Gastrocnemius medialis (tissue), 4 donors: ENCODE data around the gene ASPRV1. TPM values are rescaled to one million over a fixed set of nuclear protein-coding genes. Genes with fewer than 3 reads are reported as not detected.

Source experiments
- ATAC-seq, 2 donors: fragments of 150-250 bp; one replicate each; pipeline ENCODE4 v1.9.1; 2016
- DNase-seq, 2 donors: peaks; one replicate each; pipeline ENCODE4 v3.0.0-alpha.2; 2019
- H3K27ac ChIP-seq, 4 donors: fragments of 200-600 bp; sonication (generic); 1 replicate in 1 of 4; 2 replicates in 3 of 4; pipeline ENCODE4 v1.5.1; 2016 to 2018; ENCODE audit warnings: mild to moderate bottlenecking in 2 of 4, moderate library complexity in 1 of 4
- H3K27me3 ChIP-seq, 3 donors: fragments of 200-600 bp; sonication (generic) in 2 of 3; 1 replicate in 1 of 3; 2 replicates in 2 of 3; pipeline versions ENCODE4 v1.5.1 to v1.6.0; 2016 to 2019; ENCODE audit warnings: mild to moderate bottlenecking in 1 of 3, moderate library complexity in 1 of 3
- H3K36me3 ChIP-seq, 2 donors: fragments of 200-600 bp; sonication (generic) in 1 of 2; one replicate each; pipeline ENCODE4 v1.5.1; 2017 to 2018
- H3K4me1 ChIP-seq, 2 donors: fragments of 200-600 bp; sonication (generic) in 1 of 2; one replicate each; pipeline ENCODE4 v1.5.1; 2016 to 2017; ENCODE audit warnings: mild to moderate bottlenecking in 2 of 2
- H3K4me3 ChIP-seq, 4 donors: fragments of 200-600 bp; sonication (generic) in 3 of 4; 1 replicate in 1 of 4; 2 replicates in 3 of 4; pipeline ENCODE4 v1.5.1; 2016 to 2019; ENCODE audit warnings: mild to moderate bottlenecking in 2 of 4
- H3K9me3 ChIP-seq, 3 donors: fragments of 200-600 bp; sonication (generic) in 2 of 3; 1 replicate in 1 of 3; 2 replicates in 2 of 3; pipeline ENCODE4 v1.5.1; 2016 to 2019
- POLR2A ChIP-seq, 2 donors: fragments of 450-650 bp; IDR thresholded peaks; one replicate each; pipeline ENCODE4 v1.6.1; 2017; ENCODE audit warnings: antibody characterized with exemption in 2 of 2, mild to moderate bottlenecking in 2 of 2, moderate library complexity in 2 of 2
- in situ Hi-C, 4 donors: fragments of 200-750 bp; cut with MboI; loops; one replicate each; pipeline versions ENCODE4 v1.15.0 to v1.8.0; 2017; ENCODE audit warnings: low sequenced_read_pairs in 4 of 4
- intact Hi-C: fragments of 100-400 bp; cut with DNase I; formaldehyde crosslinking; loops from one replicate; pipeline ENCODE4 v1.15.1; 2023; ENCODE audit warnings: low total_unique reads
- total RNA-seq, 4 donors: library from RNA; depleted of rRNA; stranded (reverse); fragments of >200 nt; gene quantifications; one replicate each; pipeline versions ENCODE4 v1.1.0 to v1.2.3, GENCODE V29; 2016
- TF ChIP-seq, protein P1 (sequence below), 5 experiments: fragments of 450-650 bp in 3 of 5; fragments of 200-600 bp in 2 of 5; sonication (generic) in 2 of 5; IDR thresholded peaks in 4 of 5; conservative IDR thresholded peaks in 1 of 5; 1 replicate in 4 of 5; 2 replicates in 1 of 5; pipeline ENCODE4 v1.5.1; 2016 to 2019; ENCODE audit warnings: antibody characterized with exemption in 5 of 5, mild to moderate bottlenecking in 3 of 5, moderate library complexity in 3 of 5

The ASPRV1 gene
- total RNA-seq, 4 donors from 2014 or later: 0.39 to 3.1 (median 0.61) TPM

DNA sequence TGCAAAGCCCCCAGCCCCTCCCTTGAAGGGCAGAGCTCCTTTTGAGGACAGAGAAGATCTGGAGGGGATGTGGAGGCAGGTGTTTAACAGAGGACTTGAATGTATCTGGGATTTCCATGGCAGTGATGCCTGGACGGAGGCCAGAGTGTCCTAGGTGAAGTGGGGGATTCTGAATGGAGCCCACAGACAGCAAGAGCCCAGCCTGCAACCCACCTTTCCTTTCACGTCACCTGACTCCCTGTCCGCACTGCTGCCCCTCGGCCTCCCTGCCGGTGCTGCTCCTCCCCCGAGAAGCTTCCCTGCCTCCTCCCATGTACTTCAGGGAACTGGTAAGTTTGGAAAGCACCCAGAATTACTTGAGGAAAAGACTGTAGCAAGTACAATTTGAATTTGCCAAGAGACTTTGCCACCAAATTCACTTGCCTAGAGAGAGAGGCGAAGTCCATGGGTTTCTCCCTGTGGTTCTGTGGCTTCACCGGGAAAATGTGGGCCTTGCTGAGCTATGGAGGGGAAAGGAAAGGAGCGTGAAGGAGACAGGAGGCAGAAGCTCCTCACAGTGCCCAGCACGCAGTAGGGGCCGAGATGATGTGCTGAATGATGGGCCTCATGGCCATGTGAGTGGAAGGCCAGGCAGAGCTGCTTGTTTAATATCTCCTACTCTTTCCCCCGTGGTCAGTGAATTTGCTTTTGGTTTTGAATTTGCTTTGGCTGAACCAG is 13.9 kb upstream of the ASPRV1 start:
- TF ChIP-seq, protein P1, sequence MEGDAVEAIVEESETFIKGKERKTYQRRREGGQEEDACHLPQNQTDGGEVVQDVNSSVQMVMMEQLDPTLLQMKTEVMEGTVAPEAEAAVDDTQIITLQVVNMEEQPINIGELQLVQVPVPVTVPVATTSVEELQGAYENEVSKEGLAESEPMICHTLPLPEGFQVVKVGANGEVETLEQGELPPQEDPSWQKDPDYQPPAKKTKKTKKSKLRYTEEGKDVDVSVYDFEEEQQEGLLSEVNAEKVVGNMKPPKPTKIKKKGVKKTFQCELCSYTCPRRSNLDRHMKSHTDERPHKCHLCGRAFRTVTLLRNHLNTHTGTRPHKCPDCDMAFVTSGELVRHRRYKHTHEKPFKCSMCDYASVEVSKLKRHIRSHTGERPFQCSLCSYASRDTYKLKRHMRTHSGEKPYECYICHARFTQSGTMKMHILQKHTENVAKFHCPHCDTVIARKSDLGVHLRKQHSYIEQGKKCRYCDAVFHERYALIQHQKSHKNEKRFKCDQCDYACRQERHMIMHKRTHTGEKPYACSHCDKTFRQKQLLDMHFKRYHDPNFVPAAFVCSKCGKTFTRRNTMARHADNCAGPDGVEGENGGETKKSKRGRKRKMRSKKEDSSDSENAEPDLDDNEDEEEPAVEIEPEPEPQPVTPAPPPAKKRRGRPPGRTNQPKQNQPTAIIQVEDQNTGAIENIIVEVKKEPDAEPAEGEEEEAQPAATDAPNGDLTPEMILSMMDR (IDR thresholded peaks at IDR 0.05 in 4 of 5, conservative IDR thresholded peaks at IDR 0.05 in 1 of 5): no peak
- TF ChIP-seq POLR2A (IDR thresholded peaks at IDR 0.05): no peak
- no peaks in the 10 kb centered on the region for H3K9me3 ChIP-seq
- DNase-seq (no peak), ATAC-seq (no peak)
- in situ Hi-C loops (no loop called here), intact Hi-C loops (no loop called here)
- no peaks in the 10 kb centered on the region for H3K4me1 ChIP-seq
- H3K27ac ChIP-seq: no peak overlapping the region
- no peak overlapping the region for H3K4me3 ChIP-seq
- no peaks in the 10 kb centered on the region for H3K36me3 ChIP-seq
- no peaks in the 10 kb centered on the region for H3K27me3 ChIP-seq

DNA sequence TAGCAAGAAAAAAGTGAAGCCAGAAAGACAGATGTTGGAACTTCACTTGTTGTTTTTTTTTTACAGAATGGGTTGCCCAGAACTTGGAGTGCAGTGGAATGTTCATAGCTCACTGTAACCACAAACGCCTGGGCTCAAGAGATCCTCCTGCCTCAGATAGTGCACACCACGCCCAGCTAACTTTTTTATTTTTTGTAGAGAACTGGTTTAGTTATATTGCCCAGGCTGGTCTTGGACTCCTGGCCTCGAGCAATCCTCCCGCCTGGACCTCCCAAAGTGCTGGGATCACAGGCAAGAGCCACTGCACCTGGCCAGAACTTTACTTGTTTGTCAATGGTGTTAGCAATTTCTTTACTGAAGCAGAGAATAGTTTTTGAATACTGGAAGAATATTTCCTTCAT is 11.9 kb upstream of the ASPRV1 start:
- no peak for DNase-seq
- TF ChIP-seq POLR2A (IDR thresholded peaks at IDR 0.05): no peak
- TF ChIP-seq, protein P1 (IDR thresholded peaks at IDR 0.05 in 4 of 5, conservative IDR thresholded peaks at IDR 0.05 in 1 of 5): no peak
- Histone ChIP-seq H3K36me3 (no peaks in the 10 kb centered on the region), H3K4me1 (no peaks in the 10 kb centered on the region), H3K4me3 (no peak overlapping the region), H3K27me3 (no peaks in the 10 kb centered on the region), H3K9me3 (no peaks in the 10 kb centered on the region), H3K27ac (no peak overlapping the region)
- in situ Hi-C loops: no loop called here
- intact Hi-C loops: no loop called here
- ATAC-seq: no peak

DNA sequence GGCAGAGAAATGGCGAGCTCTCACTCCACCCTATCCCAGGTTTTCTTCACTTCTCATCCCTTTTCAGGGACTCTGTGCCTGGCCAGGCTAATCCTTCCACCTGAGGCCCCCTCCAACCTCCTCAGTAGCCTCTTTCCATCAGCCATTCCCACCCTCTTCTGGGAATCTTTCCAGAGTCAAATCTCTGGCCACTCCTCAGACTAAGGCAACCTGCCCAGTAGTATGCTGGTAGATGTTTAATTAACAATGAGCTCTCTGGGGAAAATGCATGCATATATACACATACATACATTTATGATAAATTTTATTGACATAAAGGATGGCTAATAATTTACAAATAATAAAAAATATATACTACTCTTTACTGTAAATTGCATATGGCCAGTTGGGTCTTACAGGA is 11.4 kb upstream of the ASPRV1 start:
- Histone ChIP-seq H3K27ac (no peak overlapping the region), H3K36me3 (no peaks in the 10 kb centered on the region), H3K4me1 (no peaks in the 10 kb centered on the region), H3K4me3 (no peak overlapping the region), H3K9me3 (no peaks in the 10 kb centered on the region), H3K27me3 (no peaks in the 10 kb centered on the region)
- no peak for ATAC-seq
- intact Hi-C loops (no loop called here), in situ Hi-C loops (no loop called here)
- TF ChIP-seq, protein P1 (IDR thresholded peaks at IDR 0.05 in 4 of 5, conservative IDR thresholded peaks at IDR 0.05 in 1 of 5): no peak
- DNase-seq: no peak

DNA sequence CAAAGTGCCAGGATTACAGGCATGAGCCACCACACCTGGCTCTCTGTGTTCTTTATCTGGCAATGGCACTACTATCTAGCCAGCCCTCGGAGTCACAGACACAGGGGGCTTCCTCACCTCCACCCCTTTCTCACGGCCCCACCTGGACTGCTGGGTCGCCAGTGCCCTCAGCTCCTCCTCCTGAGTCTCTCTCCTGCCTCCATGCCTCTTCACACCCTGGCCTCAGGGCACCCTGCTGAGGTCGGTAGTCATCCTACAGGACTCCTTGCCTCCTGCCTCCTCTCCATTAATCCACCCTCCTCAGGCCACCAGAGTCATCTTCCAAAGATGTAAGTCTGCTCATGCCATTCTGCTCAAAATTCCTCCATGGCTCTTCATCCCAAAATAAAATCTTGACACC is 8.6 kb upstream of the ASPRV1 start:
- ATAC-seq: no peak
- Histone ChIP-seq H3K27me3 (no peaks in the 10 kb centered on the region), H3K27ac (no peak overlapping the region), H3K4me3 (no peak overlapping the region), H3K9me3 (no peaks in the 10 kb centered on the region), H3K36me3 (no peaks in the 10 kb centered on the region), H3K4me1 (no peaks in the 10 kb centered on the region)
- intact Hi-C loops (no loop called here), in situ Hi-C loops (no loop called here)
- no peak for DNase-seq
- no peak for TF ChIP-seq POLR2A (IDR thresholded peaks at IDR 0.05)
- TF ChIP-seq, protein P1 (IDR thresholded peaks at IDR 0.05 in 4 of 5, conservative IDR thresholded peaks at IDR 0.05 in 1 of 5): no peak
